Midbrain (tissue), 1 donor: ENCODE results near the gene IL1RL2.
A peak's percentile ranks its signal among the peaks of the same experiment; 100 is the strongest.

Source experiments
- DNase-seq: peaks from one replicate; lab custom pipeline; 2025; lab: John Stamatoyannopoulos, UW

The IL1RL2 gene

DNA sequence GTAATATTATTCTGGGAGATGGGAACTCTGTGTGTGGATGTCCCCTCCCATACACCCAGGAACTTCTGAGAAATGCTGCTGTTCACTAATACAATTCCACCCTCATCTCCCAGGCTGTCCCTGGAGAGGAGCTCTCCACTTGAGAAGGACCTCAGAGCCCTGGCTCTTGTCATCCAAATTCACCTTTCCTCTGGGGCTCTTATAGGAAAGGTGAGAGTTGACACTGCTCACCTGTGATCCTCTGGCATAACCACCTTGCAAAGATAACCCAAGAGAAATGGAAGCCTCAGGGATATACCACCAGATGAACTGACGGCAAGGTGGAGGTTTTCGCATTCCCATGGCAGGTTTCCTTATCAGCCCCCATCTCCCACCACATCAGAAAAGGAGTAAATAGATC is 52.0 kb downstream of the IL1RL2 start:
- no peak for DNase-seq

DNA sequence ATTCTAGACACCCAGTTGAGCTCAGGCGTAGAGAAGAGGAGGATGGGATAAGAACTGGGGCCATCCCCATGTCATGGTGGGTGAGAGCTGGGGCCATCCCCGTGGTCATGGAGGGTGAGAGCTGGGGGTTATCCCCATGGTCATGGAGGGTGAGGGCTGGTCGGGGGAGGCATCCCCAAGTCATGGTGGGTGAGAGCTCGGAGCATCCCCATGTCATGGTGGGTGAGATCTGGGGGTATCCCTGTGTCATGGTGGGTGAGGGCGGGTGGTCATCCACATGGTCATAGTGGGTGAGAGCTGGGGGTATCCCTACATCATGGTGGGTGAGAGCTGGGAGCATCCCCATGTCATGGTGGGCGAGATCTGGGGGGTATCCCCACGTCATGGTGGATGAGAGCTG is 52.5 kb downstream of the IL1RL2 start:
- DNase-seq = no peak

DNA sequence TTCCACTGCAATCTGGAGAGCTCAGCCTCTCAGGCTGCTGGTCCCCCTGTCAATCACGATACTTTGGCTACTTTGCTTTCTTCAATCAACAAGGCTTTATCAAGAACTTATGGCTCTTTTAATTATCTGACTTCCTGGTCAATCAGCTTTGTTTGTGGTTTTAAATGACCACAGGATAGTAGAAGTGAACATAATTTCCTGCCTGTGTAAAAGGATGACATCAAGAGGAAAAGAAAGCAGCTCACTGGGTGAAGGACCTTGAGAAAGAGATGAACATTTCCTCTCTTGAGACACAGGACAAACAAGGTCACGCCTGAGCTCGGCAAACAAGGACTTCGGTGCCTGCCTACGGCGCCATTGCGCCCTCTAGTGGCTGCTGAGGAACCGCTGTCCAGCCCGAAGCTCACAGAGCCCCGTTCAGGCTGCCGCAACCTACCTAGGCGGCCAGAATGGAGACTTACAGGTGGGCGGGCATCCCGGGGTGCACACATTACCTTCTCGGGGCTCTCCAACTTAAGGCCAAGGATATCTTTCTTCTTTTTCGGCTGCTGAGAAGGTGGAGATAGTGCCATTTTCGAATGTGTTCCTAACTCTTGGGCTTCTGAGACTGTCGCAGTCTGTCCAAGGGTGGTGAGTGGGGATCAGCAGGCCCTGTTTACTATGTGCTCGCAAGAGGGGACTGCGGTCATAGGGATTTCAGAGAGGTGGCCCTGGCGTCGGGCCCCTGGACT is 54.0 kb downstream of the IL1RL2 start:
- DNase-seq = peak; percentile 87

- no peak for DNase-seq
Measured at GRCh38 chr2:102241616-102242305, 54.9 kb downstream of the IL1RL2 start.

GRCh38 chr2:102245266-102246151 is 58.7 kb downstream of the IL1RL2 start:
- no peak for DNase-seq

GRCh38 chr2:102250278-102250821 is 63.5 kb downstream of the IL1RL2 start:
- DNase-seq = no peak

GRCh38 chr2:102251042-102251848 is 64.4 kb downstream of the IL1RL2 start:
- DNase-seq = no peak

DNA sequence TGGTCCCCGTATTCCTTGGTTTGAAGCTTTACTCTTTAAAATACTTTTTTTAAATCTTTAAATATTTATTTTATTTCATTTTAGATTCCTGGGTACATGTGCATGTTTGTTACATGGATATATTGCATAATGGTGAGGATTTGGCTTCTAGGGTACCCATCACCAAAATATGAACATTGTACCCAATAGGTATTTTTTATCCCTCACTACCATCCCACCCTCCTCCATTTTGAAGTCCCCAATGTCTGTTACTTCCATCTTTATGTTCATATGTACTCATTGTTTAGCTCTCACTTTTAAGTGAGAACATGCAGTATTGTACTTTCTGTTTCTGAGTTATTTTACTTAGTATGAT is 65.0 kb downstream of the IL1RL2 start:
- DNase-seq = no peak

DNA sequence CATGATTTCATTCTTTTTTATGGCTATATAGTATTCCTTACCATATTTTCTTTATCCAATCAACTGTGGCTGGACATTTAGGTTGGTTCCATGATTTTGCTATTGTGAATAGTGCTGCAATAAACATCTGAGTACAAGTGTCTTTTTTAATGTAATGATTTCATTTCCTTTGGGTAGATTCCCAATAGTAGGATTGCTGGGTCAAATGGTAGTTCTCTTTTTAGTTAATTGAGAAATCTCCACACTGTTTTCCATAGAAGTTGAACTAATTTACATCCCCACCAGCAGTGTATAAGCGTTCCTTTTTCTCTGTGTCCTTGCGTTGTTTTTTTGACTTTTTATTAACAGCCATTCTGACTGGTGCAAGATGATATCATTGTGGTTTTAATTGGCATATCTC is 65.4 kb downstream of the IL1RL2 start:
- DNase-seq = no peak

- DNase-seq = no peak
Measured at GRCh38 chr2:102253140-102253752, 66.4 kb downstream of the IL1RL2 start.

DNA sequence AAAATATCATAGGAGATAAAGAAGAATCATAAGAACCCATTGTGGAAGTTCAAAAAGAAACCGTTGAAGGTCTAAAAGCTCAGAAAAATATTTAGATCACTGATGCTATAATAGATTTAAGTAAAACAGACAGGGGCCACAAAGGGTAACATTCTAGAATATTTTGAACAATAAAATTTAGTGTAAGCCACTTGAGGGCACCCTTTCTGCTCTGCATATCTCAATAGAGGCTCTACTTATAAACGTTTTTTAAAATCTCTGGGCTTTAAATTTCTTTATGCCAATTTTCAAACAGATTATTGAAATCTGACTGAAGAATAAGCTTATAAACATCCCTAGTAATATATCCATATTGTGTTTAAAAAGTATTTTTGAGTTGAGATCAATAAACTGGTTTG is 66.9 kb downstream of the IL1RL2 start:
- DNase-seq = no peak

- DNase-seq = no peak
Measured at GRCh38 chr2:102256276-102256675, 69.5 kb downstream of the IL1RL2 start.

GRCh38 chr2:102256874-102257462 is 70.1 kb downstream of the IL1RL2 start:
- no peak for DNase-seq

DNA sequence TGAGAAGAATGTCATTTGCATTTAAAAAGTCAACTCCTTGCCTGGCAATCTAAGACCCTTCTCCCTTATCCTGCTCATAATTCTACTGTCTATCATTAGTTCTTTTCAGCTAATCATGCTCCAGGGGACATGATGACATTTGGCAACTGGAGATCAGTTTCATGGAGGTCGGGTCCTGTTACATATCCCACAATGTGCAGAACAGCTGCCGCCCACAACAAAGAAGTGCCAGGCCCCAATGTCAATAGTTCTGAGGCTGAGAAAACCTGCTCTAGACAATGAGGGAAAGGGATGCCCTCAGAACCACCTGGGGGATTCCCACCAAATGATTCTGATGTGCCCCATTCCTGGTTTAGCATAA is 71.2 kb downstream of the IL1RL2 start:
- no peak for DNase-seq

GRCh38 chr2:102258386-102259074 is 71.7 kb downstream of the IL1RL2 start:
- no peak for DNase-seq

DNA sequence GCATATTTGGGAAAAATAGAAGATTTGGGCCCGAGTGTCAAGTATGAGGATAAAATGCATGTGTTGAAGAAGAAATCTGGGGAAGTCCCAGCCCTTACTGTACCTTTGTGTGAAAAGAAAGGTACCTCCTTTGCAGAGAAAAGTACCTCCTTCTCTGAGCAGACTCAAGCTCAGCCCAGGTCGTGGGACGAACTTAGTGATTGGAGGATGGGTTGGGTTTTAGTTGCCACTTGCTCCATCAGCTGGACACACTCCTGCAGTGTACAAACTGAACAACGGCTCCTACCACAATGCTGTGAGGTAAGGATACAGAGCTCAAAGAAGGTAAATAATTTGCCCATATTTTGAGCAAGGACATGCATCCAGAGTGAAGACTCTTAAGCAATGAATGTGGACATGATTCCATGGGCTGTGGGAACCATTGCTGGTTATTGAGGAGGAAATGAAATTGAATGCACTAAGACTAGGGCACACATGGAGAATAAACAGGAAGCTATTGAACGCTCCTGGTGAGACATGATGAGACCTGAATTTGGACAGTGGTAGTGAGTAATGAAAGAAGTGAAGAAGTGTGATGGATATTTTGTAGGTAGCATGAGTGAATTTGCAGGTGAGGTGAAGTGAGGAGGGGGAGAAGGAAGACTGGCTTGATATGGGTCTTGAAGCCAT is 74.8 kb downstream of the IL1RL2 start:
- no peak for DNase-seq

- no peak for DNase-seq
Measured at GRCh38 chr2:102262216-102263129, 75.7 kb downstream of the IL1RL2 start.

GRCh38 chr2:102264952-102265351 is 78.1 kb downstream of the IL1RL2 start:
- DNase-seq = no peak

GRCh38 chr2:102266204-102266603 is 79.4 kb downstream of the IL1RL2 start:
- DNase-seq = no peak
